Immature natural killer cell (primary cell): Measurements from ENCODE around the gene RBMS1. TPM values are rescaled to one million over a fixed set of nuclear protein-coding genes. Genes with fewer than 3 reads are reported as not detected.

Experiments used
- DNase-seq, 3 donors: peaks; one replicate each; pipeline ENCODE4 v3.0.0; 2022; ENCODE audit warnings: mixed read lengths in 1 of 3
- H3K27ac Mint-ChIP-seq, 6 donors: one replicate each; pipeline ENCODE4 v1.8.0; 2020; ENCODE audit warnings: mixed read lengths in 6 of 6, mild to moderate bottlenecking in 5 of 6, inconsistent platforms in 4 of 6, moderate library complexity in 3 of 6
- H3K27me3 Mint-ChIP-seq, 3 donors: one replicate each; pipeline ENCODE4 v1.8.0; 2020 to 2021; ENCODE audit warnings: low read depth in 3 of 3, mild to moderate bottlenecking in 3 of 3, mixed read lengths in 3 of 3, moderate library complexity in 3 of 3, inconsistent platforms in 1 of 3
- H3K36me3 Mint-ChIP-seq, 3 donors: one replicate each; pipeline ENCODE4 v1.8.0; 2020; ENCODE audit warnings: mixed read lengths in 3 of 3, inconsistent platforms in 2 of 3, mild to moderate bottlenecking in 2 of 3
- H3K4me1 Mint-ChIP-seq, 2 donors: one replicate each; pipeline ENCODE4 v1.8.0; 2020; ENCODE audit warnings: inconsistent platforms in 2 of 2, mild to moderate bottlenecking in 2 of 2, mixed read lengths in 2 of 2, moderate library complexity in 1 of 2
- H3K4me3 Mint-ChIP-seq, 5 donors: one replicate each; pipeline ENCODE4 v1.8.0; 2020; ENCODE audit warnings: mild to moderate bottlenecking in 5 of 5, mixed read lengths in 5 of 5, inconsistent platforms in 3 of 5, moderate library complexity in 3 of 5
- H3K9me3 Mint-ChIP-seq, 6 donors: one replicate each; pipeline ENCODE4 v1.8.0; 2020; ENCODE audit warnings: mild to moderate bottlenecking in 6 of 6, mixed read lengths in 6 of 6, inconsistent platforms in 4 of 6, moderate library complexity in 3 of 6
- polyA plus RNA-seq, 3 donors: library from polyadenylated mRNA; unstranded; fragments of 300-500 nt; fragmentation: Illumina TruSeq; gene quantifications; one replicate each; pipeline ENCODE4 v1.2.3, GENCODE V29; 2021

RBMS1 gene
- polyA plus RNA-seq, 3 donors from 2014 or later, result 80.0 to 172 (median 81.9) TPM

- DNase-seq, result no peak
- Mint-ChIP-seq H3K9me3 (no peaks in the 10 kb centered on the region), H3K36me3 (no peaks in the 10 kb centered on the region), H3K27ac (no peak overlapping the region), H3K4me1 (no peaks in the 10 kb centered on the region), H3K4me3 (no peak overlapping the region), H3K27me3 (peaks cover 3 to 7% (median 4%) of the 10 kb centered on the region in 3 donors)
Measured at GRCh38 chr2:160241251-160242137, 252.1 kb downstream of the RBMS1 start.

- DNase-seq, result no peak
- H3K4me3 Mint-ChIP-seq, result no peak overlapping the region
- peaks cover 1 to 7% (median 4%) of the 10 kb centered on the region in 3 donors for H3K27me3 Mint-ChIP-seq
- no peaks in the 10 kb centered on the region for H3K9me3 Mint-ChIP-seq
- H3K27ac Mint-ChIP-seq, result no peak overlapping the region
- no peaks in the 10 kb centered on the region for H3K36me3 Mint-ChIP-seq
- H3K4me1 Mint-ChIP-seq, result no peaks in the 10 kb centered on the region
Measured at GRCh38 chr2:160239436-160239835, 254.2 kb downstream of the RBMS1 start.

- Mint-ChIP-seq H3K36me3 (no peaks in the 10 kb centered on the region), H3K27ac (no peak overlapping the region), H3K9me3 (no peaks in the 10 kb centered on the region), H3K4me3 (no peak overlapping the region), H3K27me3 (peaks cover 3 to 11% (median 4%) of the 10 kb centered on the region in 3 donors), H3K4me1 (no peaks in the 10 kb centered on the region)
- no peak for DNase-seq
Measured at GRCh38 chr2:160238392-160238791, 255.2 kb downstream of the RBMS1 start.

- H3K27ac Mint-ChIP-seq, result no peak overlapping the region
- DNase-seq, result no peak
- no peaks in the 10 kb centered on the region for H3K4me1 Mint-ChIP-seq
- H3K36me3 Mint-ChIP-seq, result no peaks in the 10 kb centered on the region
- no peaks in the 10 kb centered on the region for H3K9me3 Mint-ChIP-seq
- H3K4me3 Mint-ChIP-seq, result no peak overlapping the region
- peaks cover 2 to 10% (median 4%) of the 10 kb centered on the region in 3 donors for H3K27me3 Mint-ChIP-seq
Measured at GRCh38 chr2:160232905-160233475, 260.6 kb downstream of the RBMS1 start.

GRCh38 chr2:160229591-160229990 is 264.0 kb downstream of the RBMS1 start:
- H3K27ac Mint-ChIP-seq, result no peak overlapping the region
- peaks cover 1 to 4% (median 2%) of the 10 kb centered on the region in 3 donors for H3K27me3 Mint-ChIP-seq
- H3K4me1 Mint-ChIP-seq, result no peaks in the 10 kb centered on the region
- H3K9me3 Mint-ChIP-seq, result no peaks in the 10 kb centered on the region
- no peak for DNase-seq
- H3K36me3 Mint-ChIP-seq, result no peaks in the 10 kb centered on the region
- H3K4me3 Mint-ChIP-seq, result no peak overlapping the region

- no peaks in the 10 kb centered on the region for H3K9me3 Mint-ChIP-seq
- peaks cover 0 to 1% (median 0%) of the 10 kb centered on the region in 3 donors for H3K27me3 Mint-ChIP-seq
- no peaks in the 10 kb centered on the region for H3K36me3 Mint-ChIP-seq
- no peak for DNase-seq
- H3K4me3 Mint-ChIP-seq, result no peak overlapping the region
- H3K27ac Mint-ChIP-seq, result no peak overlapping the region
- H3K4me1 Mint-ChIP-seq, result no peaks in the 10 kb centered on the region
Measured at GRCh38 chr2:160228141-160228917, 265.3 kb downstream of the RBMS1 start.

- H3K4me1 Mint-ChIP-seq, result no peaks in the 10 kb centered on the region
- H3K4me3 Mint-ChIP-seq, result no peak overlapping the region
- peaks cover 0 to 1% (median 1%) of the 10 kb centered on the region in 3 donors for H3K27me3 Mint-ChIP-seq
- DNase-seq, result no peak
- no peak overlapping the region for H3K27ac Mint-ChIP-seq
- no peaks in the 10 kb centered on the region for H3K9me3 Mint-ChIP-seq
- no peaks in the 10 kb centered on the region for H3K36me3 Mint-ChIP-seq
Measured at GRCh38 chr2:160227293-160227915, 266.2 kb downstream of the RBMS1 start.

GRCh38 chr2:160226367-160226766 is 267.2 kb downstream of the RBMS1 start:
- Mint-ChIP-seq H3K9me3 (no peaks in the 10 kb centered on the region), H3K4me1 (no peaks in the 10 kb centered on the region), H3K36me3 (no peaks in the 10 kb centered on the region), H3K27ac (no peak overlapping the region), H3K27me3 (peaks cover 0 to 2% (median under 1%) of the 10 kb centered on the region in 3 donors), H3K4me3 (no peak overlapping the region)
- no peak for DNase-seq

GRCh38 chr2:160225722-160226121 is 267.9 kb downstream of the RBMS1 start:
- Mint-ChIP-seq H3K27ac (no peak overlapping the region), H3K9me3 (no peaks in the 10 kb centered on the region), H3K4me3 (no peak overlapping the region), H3K4me1 (no peaks in the 10 kb centered on the region), H3K36me3 (no peaks in the 10 kb centered on the region), H3K27me3 (peaks cover 0 to 2% (median 0%) of the 10 kb centered on the region in 3 donors)
- no peak for DNase-seq

GRCh38 chr2:160224507-160224906 is 269.1 kb downstream of the RBMS1 start:
- Mint-ChIP-seq H3K36me3 (no peaks in the 10 kb centered on the region), H3K4me1 (no peaks in the 10 kb centered on the region), H3K9me3 (no peaks in the 10 kb centered on the region), H3K27ac (no peak overlapping the region), H3K27me3 (peaks cover 0 to 3% (median 2%) of the 10 kb centered on the region in 3 donors), H3K4me3 (no peak overlapping the region)
- DNase-seq, result no peak

- no peaks in the 10 kb centered on the region for H3K4me1 Mint-ChIP-seq
- H3K9me3 Mint-ChIP-seq, result no peaks in the 10 kb centered on the region
- H3K27me3 Mint-ChIP-seq, result peaks cover 0 to 3% (median 2%) of the 10 kb centered on the region in 3 donors
- H3K36me3 Mint-ChIP-seq, result no peaks in the 10 kb centered on the region
- H3K27ac Mint-ChIP-seq, result no peak overlapping the region
- no peak overlapping the region for H3K4me3 Mint-ChIP-seq
- DNase-seq, result no peak
Measured at GRCh38 chr2:160224060-160224459, 269.5 kb downstream of the RBMS1 start.

- H3K4me1 Mint-ChIP-seq, result no peaks in the 10 kb centered on the region
- no peak for DNase-seq
- no peaks in the 10 kb centered on the region for H3K36me3 Mint-ChIP-seq
- H3K9me3 Mint-ChIP-seq, result no peaks in the 10 kb centered on the region
- H3K27ac Mint-ChIP-seq, result no peak overlapping the region
- H3K4me3 Mint-ChIP-seq, result no peak overlapping the region
- peaks cover 0 to 3% (median 2%) of the 10 kb centered on the region in 3 donors for H3K27me3 Mint-ChIP-seq
Measured at GRCh38 chr2:160223560-160223959, 270.0 kb downstream of the RBMS1 start.

GRCh38 chr2:160222546-160223283 is 270.9 kb downstream of the RBMS1 start:
- H3K4me3 Mint-ChIP-seq, result no peak overlapping the region
- no peaks in the 10 kb centered on the region for H3K9me3 Mint-ChIP-seq
- H3K4me1 Mint-ChIP-seq, result no peaks in the 10 kb centered on the region
- no peaks in the 10 kb centered on the region for H3K36me3 Mint-ChIP-seq
- DNase-seq, result no peak
- no peak overlapping the region for H3K27ac Mint-ChIP-seq
- H3K27me3 Mint-ChIP-seq, result peaks cover 2 to 3% (median 3%) of the 10 kb centered on the region in 3 donors
